Measurements from ENCODE around the gene IL21R. TPM values are rescaled to one million over a fixed set of nuclear protein-coding genes. Genes with fewer than 3 reads are reported as not detected.
A peak's percentile ranks its signal among the peaks of the same experiment; 100 is the strongest.

The IL21R gene
- total RNA-seq, 1 experiment from 2014 or later: 0.33 TPM

GRCh38 chr16:27368358-27368722 lies 33.6 kb upstream of the IL21R start:
- Histone ChIP-seq H3K9me3 (peaks cover 10% of the 10 kb centered on the region; the same call in 1 of the 2 replicates), H3K36me3 (peaks cover 28% of the 10 kb centered on the region), H3K27me3 (0 out of 2 replicates have a peak, but pooled peaks cover 3% of the 10 kb centered on the region), H3K4me3 (no peak overlapping the region)
- DNase-seq: no peak

GRCh38 chr16:27369806-27370205 lies 32.2 kb upstream of the IL21R start:
- peaks cover 9% of the 10 kb centered on the region; the same call in 1 of the 2 replicates for H3K9me3 ChIP-seq
- no peak for DNase-seq
- peaks cover 13% of the 10 kb centered on the region for H3K36me3 ChIP-seq
- H3K27me3 ChIP-seq: 0 out of 2 replicates have a peak, but pooled peaks cover 3% of the 10 kb centered on the region
- H3K4me3 ChIP-seq: no peak overlapping the region

GRCh38 chr16:27370318-27370717 lies 31.7 kb upstream of the IL21R start:
- H3K9me3 ChIP-seq: peaks cover 5% of the 10 kb centered on the region; the same call in 1 of the 2 replicates
- 0 out of 2 replicates have a peak, but pooled peaks cover 3% of the 10 kb centered on the region for H3K27me3 ChIP-seq
- H3K36me3 ChIP-seq: peaks cover 8% of the 10 kb centered on the region
- DNase-seq: no peak
- H3K4me3 ChIP-seq: no peak overlapping the region

- Histone ChIP-seq H3K36me3 (no peaks in the 10 kb centered on the region), H3K27me3 (no peaks in the 10 kb centered on the region), H3K4me3 (no peak overlapping the region), H3K9me3 (0 out of 2 replicates have a peak, but pooled peaks cover 2% of the 10 kb centered on the region)
- no peak for DNase-seq
Measured at GRCh38 chr16:27373312-27373711, 28.7 kb upstream of the IL21R start.

GRCh38 chr16:27374221-27374803 lies 27.7 kb upstream of the IL21R start:
- Histone ChIP-seq H3K4me3 (no peak overlapping the region), H3K36me3 (no peaks in the 10 kb centered on the region), H3K27me3 (no peaks in the 10 kb centered on the region), H3K9me3 (0 out of 2 replicates have a peak, but pooled peaks cover 2% of the 10 kb centered on the region)
- DNase-seq: no peak

- no peak overlapping the region for H3K4me3 ChIP-seq
- H3K27me3 ChIP-seq: no peaks in the 10 kb centered on the region
- DNase-seq: peak; percentile 81
- 0 out of 2 replicates have a peak, but pooled peaks cover 2% of the 10 kb centered on the region for H3K9me3 ChIP-seq
- no peaks in the 10 kb centered on the region for H3K36me3 ChIP-seq
Measured at GRCh38 chr16:27374804-27375425, 27.1 kb upstream of the IL21R start.

GRCh38 chr16:27377666-27378485 lies 24.1 kb upstream of the IL21R start:
- Histone ChIP-seq H3K27me3 (no peaks in the 10 kb centered on the region), H3K9me3 (no peaks in the 10 kb centered on the region), H3K36me3 (no peaks in the 10 kb centered on the region), H3K4me3 (no peak overlapping the region)
- no peak for DNase-seq

- H3K27me3 ChIP-seq: no peaks in the 10 kb centered on the region
- H3K36me3 ChIP-seq: no peaks in the 10 kb centered on the region
- H3K9me3 ChIP-seq: peaks cover 1% of the 10 kb centered on the region; the same call in 1 of the 2 replicates
- no peak for DNase-seq
- no peak overlapping the region for H3K4me3 ChIP-seq
Measured at GRCh38 chr16:27378871-27379481, 23.0 kb upstream of the IL21R start.

GRCh38 chr16:27379919-27380318 lies 22.1 kb upstream of the IL21R start:
- peaks cover 7% of the 10 kb centered on the region; the same call in 1 of the 2 replicates for H3K9me3 ChIP-seq
- DNase-seq: no peak

GRCh38 chr16:27381236-27381635 lies 20.7 kb upstream of the IL21R start:
- Histone ChIP-seq H3K9me3 (peaks cover 7% of the 10 kb centered on the region; the same call in 1 of the 2 replicates), H3K4me3 (no peak overlapping the region), H3K27me3 (no peaks in the 10 kb centered on the region), H3K36me3 (no peaks in the 10 kb centered on the region)
- DNase-seq: no peak

More at GRCh38 chr16:27379919-27380318, 22.1 kb upstream of the IL21R start:
- Histone ChIP-seq H3K27me3 (no peaks in the 10 kb centered on the region), H3K36me3 (no peaks in the 10 kb centered on the region), H3K4me3 (no peak overlapping the region)

- H3K36me3 ChIP-seq: no peaks in the 10 kb centered on the region
- H3K27me3 ChIP-seq: no peaks in the 10 kb centered on the region
- peaks cover 7% of the 10 kb centered on the region; the same call in 1 of the 2 replicates for H3K9me3 ChIP-seq
- DNase-seq: no peak
- H3K4me3 ChIP-seq: no peak overlapping the region
Measured at GRCh38 chr16:27381974-27382855, 19.8 kb upstream of the IL21R start.

- Histone ChIP-seq H3K36me3 (no peaks in the 10 kb centered on the region), H3K27me3 (no peaks in the 10 kb centered on the region), H3K9me3 (peaks cover 7% of the 10 kb centered on the region; the same call in 1 of the 2 replicates), H3K4me3 (no peak overlapping the region)
- no peak for DNase-seq
Measured at GRCh38 chr16:27383556-27384243, 18.3 kb upstream of the IL21R start.

- Histone ChIP-seq H3K36me3 (no peaks in the 10 kb centered on the region), H3K27me3 (no peaks in the 10 kb centered on the region), H3K9me3 (peaks cover 7% of the 10 kb centered on the region; the same call in 1 of the 2 replicates), H3K4me3 (no peak overlapping the region)
- no peak for DNase-seq
Measured at GRCh38 chr16:27384425-27384824, 17.5 kb upstream of the IL21R start.

GRCh38 chr16:27385398-27385797 lies 16.6 kb upstream of the IL21R start:
- no peaks in the 10 kb centered on the region for H3K36me3 ChIP-seq
- no peaks in the 10 kb centered on the region for H3K27me3 ChIP-seq
- peaks cover 9% of the 10 kb centered on the region; the same call in 1 of the 2 replicates for H3K9me3 ChIP-seq
- no peak overlapping the region for H3K4me3 ChIP-seq
- no peak for DNase-seq

- Histone ChIP-seq H3K36me3 (no peaks in the 10 kb centered on the region), H3K4me3 (no peak overlapping the region), H3K27me3 (no peaks in the 10 kb centered on the region), H3K9me3 (peaks cover 9% of the 10 kb centered on the region; the same call in 1 of the 2 replicates)
- no peak for DNase-seq
Measured at GRCh38 chr16:27386674-27387073, 15.3 kb upstream of the IL21R start.

All from MG63 (cell line).